Activated T-cell treated with anti-CD3 and anti-CD28 coated beads, Interleukin-2, amount 50 U/mL, for 24 hours (primary cell): ENCODE results near the gene SNCAIP.

Experiments
- DNase-seq: peaks from one replicate; pipeline ENCODE4 v3.0.0-alpha.2; 2020
- H3K27ac Mint-ChIP-seq: 2 replicates; pipeline ENCODE4 v1.8.0; 2020; ENCODE audit warnings: mild to moderate bottlenecking, mixed read lengths
- H3K27me3 Mint-ChIP-seq: 2 replicates; pipeline ENCODE4 v1.8.0; 2020; ENCODE audit warnings: mixed read lengths
- H3K36me3 Mint-ChIP-seq: 2 replicates; pipeline ENCODE4 v1.8.0; 2020; ENCODE audit warnings: low read depth, mixed read lengths
- H3K4me1 Mint-ChIP-seq: 2 replicates; pipeline ENCODE4 v1.8.0; 2020; ENCODE audit warnings: low read depth, mixed read lengths
- H3K4me3 Mint-ChIP-seq: 2 replicates; pipeline ENCODE4 v1.8.0; 2020; ENCODE audit warnings: mild to moderate bottlenecking, moderate library complexity, mixed read lengths
- H3K9me3 Mint-ChIP-seq: 2 replicates; pipeline ENCODE4 v1.8.0; 2020; ENCODE audit warnings: mixed read lengths

Gene SNCAIP

DNA sequence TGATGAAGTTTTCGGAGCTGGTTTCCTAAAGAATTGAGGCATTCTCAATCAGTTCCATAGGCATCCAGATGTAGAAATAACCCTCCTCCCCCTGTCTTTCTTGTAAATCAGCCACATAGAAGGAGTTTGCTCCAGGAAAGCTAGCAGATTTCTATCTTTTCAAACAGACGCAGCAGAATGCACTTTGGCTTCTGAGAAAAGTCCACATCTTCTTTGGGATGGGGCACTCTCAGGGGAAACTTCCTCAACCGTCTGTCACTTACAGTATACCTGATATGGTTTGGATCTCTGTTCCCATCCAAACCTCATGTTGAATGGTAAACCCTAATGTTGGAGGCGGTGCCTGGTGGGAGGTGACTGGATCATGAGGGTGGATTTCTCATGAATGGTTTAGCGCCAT is 94.1 kb downstream of the SNCAIP start:
- no peaks in the 10 kb centered on the region for H3K36me3 Mint-ChIP-seq
- no peak overlapping the region for H3K27ac Mint-ChIP-seq
- no peaks in the 10 kb centered on the region for H3K4me1 Mint-ChIP-seq
- no peaks in the 10 kb centered on the region for H3K27me3 Mint-ChIP-seq
- no peaks in the 10 kb centered on the region for H3K9me3 Mint-ChIP-seq
- DNase-seq = no peak
- H3K4me3 Mint-ChIP-seq = no peak overlapping the region

DNA sequence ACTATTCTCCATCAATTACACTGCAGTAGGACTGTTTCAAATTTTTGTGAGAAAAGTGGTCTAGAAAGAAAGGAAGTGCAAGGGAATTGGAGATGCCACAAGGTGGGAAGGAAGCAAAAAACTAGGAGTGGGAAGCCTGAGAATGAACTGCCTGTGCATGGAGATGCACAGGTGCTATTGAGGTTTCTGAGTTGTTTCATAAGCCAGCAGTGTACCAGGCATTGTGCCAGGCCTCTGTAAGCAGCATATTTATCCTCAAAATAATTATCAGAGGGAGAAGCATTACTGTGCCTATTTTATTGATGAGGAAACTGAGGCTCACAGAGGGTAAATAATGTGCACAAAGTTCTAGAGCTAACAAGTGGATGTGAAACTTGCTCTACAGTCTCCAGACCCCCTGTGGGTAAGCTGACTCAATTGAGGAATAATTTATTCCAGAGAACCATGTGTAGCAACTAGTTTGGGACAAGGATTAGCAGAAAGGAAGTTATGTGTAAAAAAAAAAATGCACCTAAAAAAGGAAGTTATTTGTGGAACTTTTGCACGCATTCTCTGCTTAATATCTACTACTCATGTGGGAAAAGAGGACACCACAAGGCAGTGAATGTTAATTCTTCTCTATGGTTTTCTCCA is 96.7 kb downstream of the SNCAIP start:
- no peak for DNase-seq
- no peaks in the 10 kb centered on the region for H3K9me3 Mint-ChIP-seq
- no peaks in the 10 kb centered on the region for H3K27me3 Mint-ChIP-seq
- H3K4me1 Mint-ChIP-seq = no peaks in the 10 kb centered on the region
- no peak overlapping the region for H3K27ac Mint-ChIP-seq
- no peaks in the 10 kb centered on the region for H3K36me3 Mint-ChIP-seq
- no peak overlapping the region for H3K4me3 Mint-ChIP-seq

DNA sequence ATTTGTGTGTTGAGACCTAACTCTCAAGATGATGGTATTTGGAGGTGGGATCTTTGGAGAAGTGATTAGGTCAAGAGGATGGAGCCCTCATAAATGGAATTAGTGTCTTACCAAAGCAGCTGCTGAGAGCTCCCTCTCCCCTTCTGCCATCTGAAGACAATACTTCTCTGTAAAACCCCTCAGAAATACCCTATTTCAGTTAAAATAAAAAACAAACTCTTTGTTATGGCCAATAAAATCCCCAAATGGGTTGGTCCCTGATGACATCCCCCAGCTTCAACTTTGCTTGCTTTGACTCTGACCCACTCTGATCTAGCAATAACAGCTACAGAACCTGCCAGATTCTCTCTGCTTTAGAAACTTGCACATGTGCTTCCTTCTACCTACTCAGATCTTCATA is 100.9 kb downstream of the SNCAIP start:
- no peak for DNase-seq
- Mint-ChIP-seq H3K36me3 (no peaks in the 10 kb centered on the region), H3K9me3 (no peaks in the 10 kb centered on the region), H3K4me1 (no peaks in the 10 kb centered on the region), H3K27ac (no peak overlapping the region), H3K27me3 (no peaks in the 10 kb centered on the region), H3K4me3 (no peak overlapping the region)

DNA sequence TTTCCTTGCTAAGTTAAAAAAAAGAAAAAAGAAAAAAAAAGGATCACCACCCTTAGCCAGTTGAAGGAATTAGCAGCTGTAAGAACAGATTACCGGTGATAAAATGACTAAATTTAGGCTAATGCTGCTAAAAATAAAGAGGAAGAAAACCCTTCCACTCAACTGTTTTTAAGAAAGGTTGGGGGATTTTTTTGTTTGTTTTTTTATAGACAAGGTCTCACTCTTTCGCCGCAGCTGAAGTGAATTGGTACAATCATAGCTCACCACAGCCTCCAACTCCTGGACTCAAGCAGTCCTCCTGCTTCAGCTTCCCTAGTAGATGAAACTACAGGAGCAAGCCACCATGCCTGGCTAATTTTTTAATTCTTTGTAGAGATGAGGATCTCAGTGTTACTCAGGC is 101.7 kb downstream of the SNCAIP start:
- H3K4me3 Mint-ChIP-seq = no peak overlapping the region
- H3K4me1 Mint-ChIP-seq = no peaks in the 10 kb centered on the region
- no peak for DNase-seq
- no peaks in the 10 kb centered on the region for H3K9me3 Mint-ChIP-seq
- H3K27me3 Mint-ChIP-seq = no peaks in the 10 kb centered on the region
- no peaks in the 10 kb centered on the region for H3K36me3 Mint-ChIP-seq
- H3K27ac Mint-ChIP-seq = no peak overlapping the region

DNA sequence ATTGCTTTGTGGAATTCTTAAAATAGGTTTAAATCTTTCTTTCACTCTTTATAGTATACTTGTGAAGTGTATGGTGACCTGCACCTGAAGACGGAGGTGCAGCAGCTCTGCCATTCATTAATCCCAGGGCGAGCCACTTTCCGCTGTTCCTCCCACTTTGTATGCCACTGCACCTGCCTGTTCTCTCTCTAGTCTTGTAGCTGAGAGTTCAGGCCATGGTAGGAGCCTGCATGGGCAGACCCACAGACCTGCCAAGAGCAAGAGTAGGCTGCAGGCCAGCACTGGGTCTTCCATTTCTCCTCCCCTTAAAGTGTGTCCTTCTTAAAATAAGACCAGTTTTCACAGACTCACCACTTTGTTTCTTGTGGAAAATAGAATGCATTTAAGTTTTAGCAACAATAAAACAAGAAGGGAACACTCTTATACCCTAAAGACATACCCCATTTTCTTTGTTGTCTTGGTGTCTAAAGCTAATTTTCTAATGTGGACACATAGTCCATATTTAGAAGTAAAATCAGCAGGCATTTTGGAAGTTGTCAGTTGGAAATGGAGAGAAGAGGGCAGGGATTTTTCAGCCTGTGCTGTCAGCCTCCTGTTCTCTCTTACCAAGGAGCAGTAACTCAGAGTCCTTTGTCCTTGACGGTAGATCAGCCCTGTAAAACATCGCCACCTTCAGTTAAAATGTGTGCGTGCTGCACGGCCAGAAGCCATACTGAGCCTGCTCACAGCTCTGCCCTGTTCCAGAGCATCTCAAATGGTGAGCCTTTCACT is 103.2 kb downstream of the SNCAIP start:
- no peak overlapping the region for H3K4me3 Mint-ChIP-seq
- no peaks in the 10 kb centered on the region for H3K4me1 Mint-ChIP-seq
- no peak for DNase-seq
- H3K27me3 Mint-ChIP-seq = no peaks in the 10 kb centered on the region
- H3K36me3 Mint-ChIP-seq = no peaks in the 10 kb centered on the region
- no peak overlapping the region for H3K27ac Mint-ChIP-seq
- H3K9me3 Mint-ChIP-seq = no peaks in the 10 kb centered on the region

DNA sequence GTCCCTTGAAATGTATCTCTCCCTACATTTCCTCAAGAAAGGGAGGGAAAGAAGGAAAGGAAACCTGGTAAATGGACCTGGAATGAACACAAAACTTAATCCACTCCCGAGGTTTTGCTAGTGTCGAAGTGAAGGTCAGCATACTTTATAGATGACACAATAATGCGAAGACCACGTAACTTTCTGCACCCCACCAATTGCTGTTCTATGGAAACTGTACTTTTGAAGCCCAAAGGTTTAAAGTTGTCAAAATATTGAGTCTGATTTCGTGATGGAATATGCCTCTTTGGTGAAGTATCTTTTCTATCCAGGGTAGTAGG is 103.7 kb downstream of the SNCAIP start:
- H3K4me3 Mint-ChIP-seq = no peak overlapping the region
- no peaks in the 10 kb centered on the region for H3K27me3 Mint-ChIP-seq
- no peak overlapping the region for H3K27ac Mint-ChIP-seq
- no peaks in the 10 kb centered on the region for H3K4me1 Mint-ChIP-seq
- no peaks in the 10 kb centered on the region for H3K36me3 Mint-ChIP-seq
- no peaks in the 10 kb centered on the region for H3K9me3 Mint-ChIP-seq
- DNase-seq = no peak

DNA sequence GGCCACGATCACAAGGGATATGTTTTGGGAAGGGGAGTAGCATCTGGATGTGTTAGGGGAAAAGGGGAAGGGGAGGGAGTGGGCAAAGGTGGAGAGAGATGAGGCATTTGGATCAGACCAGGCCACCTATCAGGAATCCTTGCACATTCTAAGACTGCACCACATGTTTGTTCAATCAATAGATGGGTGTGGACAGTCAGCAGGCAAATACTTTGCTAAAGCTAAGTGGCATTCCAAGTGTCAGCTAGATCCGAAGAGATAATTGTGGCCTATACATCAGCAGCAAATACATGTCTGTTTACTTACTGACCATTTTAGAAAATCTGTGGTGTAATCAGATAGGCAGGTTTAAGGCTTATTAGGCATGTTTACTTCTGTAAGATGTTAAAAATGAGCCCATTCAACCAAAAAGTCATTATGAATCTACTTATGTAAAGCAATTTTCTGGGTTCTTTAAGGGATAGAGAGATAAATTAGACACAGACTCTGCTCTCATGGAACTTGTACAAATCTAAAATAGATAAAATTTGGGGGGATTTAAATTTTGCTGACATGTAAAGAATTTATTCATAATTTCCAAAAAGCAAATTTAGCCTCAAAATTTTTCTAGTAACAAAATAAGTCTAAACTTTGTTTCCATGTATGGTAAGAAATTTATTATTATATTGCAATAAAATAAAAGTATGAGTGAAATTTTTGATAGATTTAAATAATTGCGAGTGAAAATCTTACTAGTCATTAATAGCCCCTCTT is 107.3 kb downstream of the SNCAIP start:
- Mint-ChIP-seq H3K9me3 (no peaks in the 10 kb centered on the region), H3K4me1 (no peaks in the 10 kb centered on the region), H3K27me3 (no peaks in the 10 kb centered on the region), H3K4me3 (no peak overlapping the region), H3K27ac (no peak overlapping the region), H3K36me3 (no peaks in the 10 kb centered on the region)
- no peak for DNase-seq

DNA sequence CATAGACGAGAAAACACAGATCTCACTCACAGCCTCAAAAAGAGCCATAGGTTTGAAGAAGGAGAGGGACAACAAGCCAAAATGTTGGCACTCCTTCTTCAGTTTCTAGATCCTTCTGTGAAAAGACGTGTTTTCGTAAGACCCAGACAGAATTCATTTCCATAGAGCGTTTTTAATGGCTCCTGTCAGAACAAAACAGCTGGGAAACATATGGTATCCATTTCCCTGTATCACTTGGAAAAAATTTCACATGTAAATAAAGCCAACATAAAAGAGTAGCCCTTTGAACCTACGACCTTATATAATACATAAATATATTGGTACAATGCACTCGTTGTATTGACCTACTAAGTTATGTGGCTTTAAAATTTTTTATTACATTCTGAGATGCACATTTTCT is 108.1 kb downstream of the SNCAIP start:
- Mint-ChIP-seq H3K36me3 (no peaks in the 10 kb centered on the region), H3K27ac (no peak overlapping the region), H3K4me1 (no peaks in the 10 kb centered on the region), H3K27me3 (no peaks in the 10 kb centered on the region), H3K4me3 (no peak overlapping the region), H3K9me3 (no peaks in the 10 kb centered on the region)
- no peak for DNase-seq

DNA sequence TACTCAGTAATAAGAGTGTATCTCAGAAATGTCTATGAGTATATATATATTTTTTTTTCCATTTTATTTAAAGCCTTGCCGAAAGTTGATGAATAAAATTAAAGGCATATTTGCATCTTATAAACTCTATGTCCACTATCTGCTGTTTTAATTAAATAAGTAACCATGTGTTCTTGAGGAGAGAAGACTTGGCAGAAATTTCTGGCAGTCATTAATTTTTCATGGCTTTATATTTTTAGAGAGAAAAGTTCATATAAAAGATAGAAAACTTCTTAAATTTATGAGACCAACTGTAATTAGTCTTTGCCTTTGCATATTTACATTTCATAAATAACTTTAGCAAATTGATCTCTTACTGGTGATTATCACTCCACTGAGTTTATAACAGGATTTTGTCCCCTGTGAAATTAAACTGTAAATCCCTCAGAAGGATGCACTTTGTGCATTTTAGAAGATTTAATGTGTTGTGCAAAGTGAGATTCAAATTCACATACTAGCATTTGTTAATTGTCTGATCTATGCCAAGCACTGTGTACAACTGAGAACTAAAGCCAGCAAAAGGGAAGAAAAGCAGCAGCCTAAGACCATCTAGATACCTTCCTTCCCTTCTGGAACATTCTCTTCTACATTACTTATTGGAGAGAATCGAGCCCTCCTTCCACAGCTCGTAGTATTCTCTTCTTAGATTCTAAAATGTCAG is 108.7 kb downstream of the SNCAIP start:
- Mint-ChIP-seq H3K4me1 (no peaks in the 10 kb centered on the region), H3K9me3 (no peaks in the 10 kb centered on the region), H3K4me3 (no peak overlapping the region), H3K27me3 (no peaks in the 10 kb centered on the region), H3K27ac (no peak overlapping the region), H3K36me3 (no peaks in the 10 kb centered on the region)
- DNase-seq = no peak

DNA sequence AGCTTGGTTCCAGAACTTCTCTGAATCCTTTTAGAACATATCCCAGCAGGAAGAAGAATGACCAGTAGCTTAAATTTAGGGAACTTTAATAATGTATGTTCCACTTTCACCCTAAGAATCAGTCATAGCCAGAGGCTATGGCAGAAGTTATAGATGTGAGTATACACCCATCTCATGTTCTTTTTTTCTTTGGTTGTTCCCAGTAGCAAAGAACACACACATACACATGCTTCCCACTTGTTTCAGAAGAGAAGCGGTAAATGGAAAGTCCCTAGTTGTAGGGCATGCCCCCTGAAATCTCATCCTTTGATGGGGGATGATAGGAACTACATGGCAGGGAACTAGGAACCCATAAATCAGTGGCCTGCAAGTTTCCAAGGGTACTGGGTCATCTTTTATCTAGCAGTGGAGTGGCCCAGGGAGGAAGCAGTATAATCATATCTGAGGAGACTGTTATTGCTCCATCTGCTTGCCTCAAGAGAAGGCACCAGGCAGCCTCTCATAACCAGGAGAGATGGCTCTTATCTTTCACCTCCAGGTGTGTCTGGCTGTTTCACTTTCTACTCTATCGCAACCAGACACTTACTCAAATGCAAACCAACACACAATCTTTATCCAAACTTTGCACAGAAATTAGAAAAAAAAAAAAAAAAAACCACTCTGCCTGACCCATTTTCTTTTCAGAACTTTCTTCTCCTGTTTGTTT is 109.5 kb downstream of the SNCAIP start:
- no peak overlapping the region for H3K27ac Mint-ChIP-seq
- no peak for DNase-seq
- no peaks in the 10 kb centered on the region for H3K36me3 Mint-ChIP-seq
- H3K27me3 Mint-ChIP-seq = no peaks in the 10 kb centered on the region
- no peaks in the 10 kb centered on the region for H3K9me3 Mint-ChIP-seq
- no peak overlapping the region for H3K4me3 Mint-ChIP-seq
- no peaks in the 10 kb centered on the region for H3K4me1 Mint-ChIP-seq

DNA sequence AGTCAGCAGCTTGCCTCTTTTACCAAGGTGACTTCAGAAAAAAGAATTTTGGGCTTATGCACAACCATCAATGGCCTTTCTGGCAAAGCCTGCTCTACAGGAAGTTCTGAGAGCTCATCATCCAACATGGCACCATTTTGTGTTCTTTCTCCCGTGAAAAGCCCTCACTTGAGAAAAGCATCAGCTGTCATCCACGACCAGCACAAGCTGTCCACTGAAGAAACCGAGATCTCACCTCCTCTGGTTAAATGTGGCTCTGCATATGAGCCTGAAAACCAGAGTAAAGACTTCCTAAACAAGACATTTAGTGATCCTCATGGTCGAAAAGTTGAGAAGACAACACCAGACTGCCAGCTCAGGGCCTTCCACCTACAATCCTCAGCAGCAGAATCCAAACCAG is 111.2 kb downstream of the SNCAIP start:
- DNase-seq = no peak
- H3K4me3 Mint-ChIP-seq = no peak overlapping the region
- no peaks in the 10 kb centered on the region for H3K9me3 Mint-ChIP-seq
- no peaks in the 10 kb centered on the region for H3K36me3 Mint-ChIP-seq
- H3K4me1 Mint-ChIP-seq = no peaks in the 10 kb centered on the region
- no peak overlapping the region for H3K27ac Mint-ChIP-seq
- no peaks in the 10 kb centered on the region for H3K27me3 Mint-ChIP-seq

DNA sequence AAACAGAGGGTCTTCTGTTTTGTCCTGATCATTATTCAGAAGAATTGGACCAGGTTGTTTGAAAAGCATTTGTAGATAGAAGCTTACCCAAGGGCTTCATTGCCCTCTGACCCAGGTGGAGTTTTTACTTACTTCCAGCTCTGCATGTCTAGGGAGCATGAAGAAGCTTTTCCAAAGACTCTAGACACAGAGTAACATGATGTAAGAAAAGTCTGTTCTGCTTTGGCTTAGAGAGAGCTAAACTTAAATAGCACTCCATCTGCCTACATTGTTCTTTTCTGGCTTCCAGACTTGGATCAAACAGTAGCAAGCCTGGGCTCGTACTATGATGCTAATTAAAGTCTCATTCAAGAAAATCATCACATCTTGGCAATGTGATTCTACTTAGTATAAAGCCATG is 112.1 kb downstream of the SNCAIP start:
- no peak overlapping the region for H3K4me3 Mint-ChIP-seq
- no peak for DNase-seq
- no peaks in the 10 kb centered on the region for H3K27me3 Mint-ChIP-seq
- no peaks in the 10 kb centered on the region for H3K36me3 Mint-ChIP-seq
- no peaks in the 10 kb centered on the region for H3K9me3 Mint-ChIP-seq
- H3K27ac Mint-ChIP-seq = no peak overlapping the region
- no peaks in the 10 kb centered on the region for H3K4me1 Mint-ChIP-seq

DNA sequence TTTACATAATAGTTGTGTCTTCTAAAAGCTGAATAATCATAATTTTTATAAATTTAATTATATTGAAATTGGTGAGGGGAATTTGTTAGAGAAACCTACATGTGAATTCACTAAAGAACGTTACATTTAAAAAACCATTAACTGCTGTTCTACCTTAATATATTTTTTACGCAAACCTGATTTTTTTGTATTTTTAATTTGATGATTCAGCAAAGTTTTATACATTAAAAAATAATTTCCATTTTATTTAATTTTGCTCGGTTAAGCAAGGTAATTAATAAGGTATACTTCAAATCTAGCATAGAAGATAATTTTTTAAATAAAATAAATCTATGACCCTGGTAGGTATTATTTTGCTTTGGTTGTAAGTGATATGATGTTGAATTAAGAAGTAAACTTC is 114.3 kb downstream of the SNCAIP start:
- DNase-seq = no peak
- Mint-ChIP-seq H3K4me1 (no peaks in the 10 kb centered on the region), H3K36me3 (no peaks in the 10 kb centered on the region), H3K27ac (no peak overlapping the region), H3K4me3 (no peak overlapping the region), H3K27me3 (no peaks in the 10 kb centered on the region), H3K9me3 (no peaks in the 10 kb centered on the region)

DNA sequence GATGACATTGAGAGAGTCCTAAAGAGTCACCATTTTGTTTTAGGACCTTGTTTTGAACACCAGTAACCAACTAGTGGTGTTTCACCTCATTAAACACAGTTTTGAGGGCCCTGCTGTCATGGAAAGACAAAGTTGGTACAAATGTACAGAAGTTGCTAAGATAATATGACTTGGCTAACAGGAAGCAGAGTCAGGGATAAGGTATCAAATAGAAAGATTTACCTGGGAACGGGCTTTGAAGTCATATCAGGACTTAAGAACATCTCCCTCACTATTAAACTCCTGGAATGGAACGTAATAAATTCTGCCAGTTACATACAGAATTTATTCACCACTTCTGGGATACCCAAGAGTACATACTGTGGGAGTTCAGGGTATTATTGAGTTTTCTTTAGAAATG is 115.6 kb downstream of the SNCAIP start:
- Mint-ChIP-seq H3K27me3 (no peaks in the 10 kb centered on the region), H3K27ac (no peak overlapping the region), H3K4me1 (no peaks in the 10 kb centered on the region), H3K9me3 (no peaks in the 10 kb centered on the region), H3K36me3 (no peaks in the 10 kb centered on the region), H3K4me3 (no peak overlapping the region)
- DNase-seq = no peak
